ENCODE measurements around the gene MDH1B. TPM values are rescaled to one million over a fixed set of nuclear protein-coding genes. Genes with fewer than 3 reads are reported as not detected.

MDH1B gene
- total RNA-seq: 0.32 and 0.36 TPM in 2 replicates

GRCh38 chr2:206765242-206766056 is at the start of gene MDH1B, which contains the start of gene FASTKD2:
Gene MDH1B, minus strand, starts transcription at chr2:206765328. Its CDS starts 57 bp downstream, at chr2:206765271.
Gene FASTKD2, plus strand, starts transcription at chr2:206765606. Its CDS starts 1,088 bp downstream, at chr2:206766694.

DNA sequence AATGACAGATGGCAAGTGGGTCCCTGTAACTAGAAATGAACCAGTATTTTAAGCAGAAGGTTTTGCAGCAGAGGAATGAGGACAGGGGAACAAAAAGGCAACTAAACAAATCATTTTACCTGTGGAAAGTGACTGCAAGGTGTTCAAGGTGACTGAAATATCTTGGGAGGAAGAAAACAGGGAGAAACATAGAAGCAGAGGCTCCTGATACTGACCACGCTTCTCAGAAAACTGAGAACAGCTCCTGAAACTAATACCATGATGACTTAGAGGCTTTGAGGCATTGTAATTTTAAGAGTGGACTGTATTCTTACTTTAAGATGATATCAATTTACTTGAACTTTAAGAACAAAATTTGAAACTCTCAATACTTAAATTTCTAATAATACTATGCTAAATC is 46.8 kb downstream of the MDH1B start, which contains the start of gene DYTN:
Gene DYTN (minus strand): TSS at position 101 of the 400 bp plus-strand sequence. CDS start 117 bp downstream, outside the sequence.

Other genes with a start within 250 kb of the MDH1B start
- gene FAM237A, start 122.8 kb downstream of the MDH1B start, total RNA-seq: not detected in 2 replicates
- gene DYTN, start 46.9 kb downstream of the MDH1B start, total RNA-seq: not detected in 2 replicates
- gene FASTKD2, start 278 bp upstream of the MDH1B start, total RNA-seq: 17.9 and 23.2 TPM in 2 replicates
- gene CPO, start 174.2 kb upstream of the MDH1B start, total RNA-seq: not detected in 2 replicates

Measured in cardiac atrium fibroblast (primary cell).